T-helper 1 cell treated with Interleukin-12 subunit alpha and Interleukin-12 subunit beta and Interleukin-4 antibody, amounts not matched to agents 30 μg/mL and 1 μg/mL, for 36 hours (primary cell): ENCODE data around the gene CPSF2.

Experiments used
- H3K27ac Mint-ChIP-seq: one replicate; pipeline ENCODE4 v1.8.0; 2021; ENCODE audit warnings: mild to moderate bottlenecking, mixed read lengths
- H3K27me3 Mint-ChIP-seq: one replicate; pipeline ENCODE4 v1.8.0; 2021; ENCODE audit warnings: low read depth, mixed read lengths
- H3K36me3 Mint-ChIP-seq: one replicate; pipeline ENCODE4 v1.8.0; 2021; ENCODE audit warnings: low read depth, mixed read lengths
- H3K4me1 Mint-ChIP-seq: one replicate; pipeline ENCODE4 v1.8.0; 2021; ENCODE audit warnings: low read depth, mixed read lengths
- H3K4me3 Mint-ChIP-seq: one replicate; pipeline ENCODE4 v1.8.0; 2021; ENCODE audit warnings: mild to moderate bottlenecking, moderate library complexity, mixed read lengths
- H3K9me3 Mint-ChIP-seq: one replicate; pipeline ENCODE4 v1.8.0; 2021; ENCODE audit warnings: mixed read lengths

The CPSF2 gene

DNA sequence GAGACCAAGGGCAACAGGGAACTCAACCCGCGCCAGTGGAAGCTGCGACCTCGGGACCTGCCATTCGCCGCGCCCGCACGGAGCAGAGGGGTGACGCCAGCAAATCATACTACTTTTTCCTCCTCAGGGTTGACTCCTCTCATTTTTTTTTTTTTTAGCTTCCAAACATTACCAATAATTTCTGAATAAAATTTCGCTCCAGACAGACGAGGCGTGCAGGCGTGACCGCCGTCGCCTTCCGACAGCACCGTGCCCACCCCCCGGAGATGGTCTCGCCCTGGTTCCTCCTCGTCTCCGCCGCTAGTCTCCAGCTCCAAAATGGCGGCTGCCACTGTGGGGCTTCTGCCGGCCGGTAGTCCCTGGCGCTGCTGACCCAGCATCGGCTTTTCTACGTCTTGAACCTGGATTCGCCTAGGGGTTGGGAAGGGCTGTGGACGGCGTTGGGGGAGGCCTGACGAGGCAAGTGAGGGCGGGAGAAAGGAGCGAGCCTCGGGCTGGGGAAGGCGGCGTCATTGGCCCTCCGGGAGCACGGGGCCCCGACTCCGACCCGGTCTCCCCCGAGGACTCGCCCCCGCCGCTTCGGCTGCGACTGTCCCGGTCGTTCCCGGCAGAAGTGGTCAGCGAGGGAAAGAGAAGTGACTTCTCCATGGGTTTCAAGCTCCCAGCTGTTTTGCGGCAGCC, at the start of gene CPSF2, which contains the start of gene NDUFB1:
CPSF2 (plus strand) TSS at position 300 of the 681 bp plus-strand sequence. CDS start 9,016 bp downstream, outside the sequence.
NDUFB1 (minus strand) TSS at position 37 of the 681 bp plus-strand sequence. CDS start 4,069 bp downstream, outside the sequence.
- Mint-ChIP-seq H3K27me3 (no peaks in the 10 kb centered on the region), H3K4me3 (peak within 1 kb of the TSS; percentile 96), H3K9me3 (no peaks in the 10 kb centered on the region), H3K27ac (peak within 1 kb of the TSS; percentile 99), H3K36me3 (peaks cover 19% of the 10 kb centered on the region), H3K4me1 (peaks cover 30% of the 10 kb centered on the region)

- H3K36me3 Mint-ChIP-seq, result peaks cover 6% of the 10 kb centered on the region
- H3K4me1 Mint-ChIP-seq, result no peaks in the 10 kb centered on the region
- H3K4me3 Mint-ChIP-seq, result no peak overlapping the region
- H3K27me3 Mint-ChIP-seq, result no peaks in the 10 kb centered on the region
- no peaks in the 10 kb centered on the region for H3K9me3 Mint-ChIP-seq
- H3K27ac Mint-ChIP-seq, result no peak overlapping the region
Measured at GRCh38 chr14:92074555-92074954, 47.2 kb upstream of the CPSF2 start.

- no peaks in the 10 kb centered on the region for H3K4me1 Mint-ChIP-seq
- H3K27me3 Mint-ChIP-seq, result no peaks in the 10 kb centered on the region
- H3K4me3 Mint-ChIP-seq, result no peak overlapping the region
- no peak overlapping the region for H3K27ac Mint-ChIP-seq
- peaks cover 19% of the 10 kb centered on the region for H3K36me3 Mint-ChIP-seq
- H3K9me3 Mint-ChIP-seq, result no peaks in the 10 kb centered on the region
Measured at GRCh38 chr14:92088494-92088893, 33.3 kb upstream of the CPSF2 start.

- Mint-ChIP-seq H3K27ac (no peak overlapping the region), H3K36me3 (peaks cover 10% of the 10 kb centered on the region), H3K4me3 (no peak overlapping the region), H3K4me1 (no peaks in the 10 kb centered on the region), H3K27me3 (no peaks in the 10 kb centered on the region), H3K9me3 (no peaks in the 10 kb centered on the region)
Measured at GRCh38 chr14:92093320-92093719, 28.4 kb upstream of the CPSF2 start.

GRCh38 chr14:92099802-92100201, 22.0 kb upstream of the CPSF2 start:
- Mint-ChIP-seq H3K9me3 (no peaks in the 10 kb centered on the region), H3K4me3 (no peak overlapping the region), H3K27me3 (no peaks in the 10 kb centered on the region), H3K36me3 (peaks cover 4% of the 10 kb centered on the region), H3K27ac (no peak overlapping the region), H3K4me1 (peaks cover 17% of the 10 kb centered on the region)

- H3K9me3 Mint-ChIP-seq, result no peaks in the 10 kb centered on the region
- H3K36me3 Mint-ChIP-seq, result peaks cover 2% of the 10 kb centered on the region
- H3K27me3 Mint-ChIP-seq, result no peaks in the 10 kb centered on the region
- H3K4me1 Mint-ChIP-seq, result peaks cover 28% of the 10 kb centered on the region
- no peak overlapping the region for H3K4me3 Mint-ChIP-seq
- no peak overlapping the region for H3K27ac Mint-ChIP-seq
Measured at GRCh38 chr14:92103363-92103989, 18.3 kb upstream of the CPSF2 start.

GRCh38 chr14:92105073-92105892, 16.5 kb upstream of the CPSF2 start:
- peak overlapping the region; percentile 88 for H3K27ac Mint-ChIP-seq
- no peaks in the 10 kb centered on the region for H3K27me3 Mint-ChIP-seq
- H3K4me1 Mint-ChIP-seq, result peaks cover 22% of the 10 kb centered on the region
- H3K36me3 Mint-ChIP-seq, result peaks cover 2% of the 10 kb centered on the region
- peak overlapping the region; percentile 94 for H3K4me3 Mint-ChIP-seq
- no peaks in the 10 kb centered on the region for H3K9me3 Mint-ChIP-seq

- H3K9me3 Mint-ChIP-seq, result no peaks in the 10 kb centered on the region
- H3K4me1 Mint-ChIP-seq, result peaks cover 20% of the 10 kb centered on the region
- H3K27me3 Mint-ChIP-seq, result no peaks in the 10 kb centered on the region
- peaks cover 2% of the 10 kb centered on the region for H3K36me3 Mint-ChIP-seq
- H3K4me3 Mint-ChIP-seq, result peak overlapping the region; percentile 94
- peak overlapping the region; percentile 88 for H3K27ac Mint-ChIP-seq
Measured at GRCh38 chr14:92105893-92106142, 16.0 kb upstream of the CPSF2 start.

DNA sequence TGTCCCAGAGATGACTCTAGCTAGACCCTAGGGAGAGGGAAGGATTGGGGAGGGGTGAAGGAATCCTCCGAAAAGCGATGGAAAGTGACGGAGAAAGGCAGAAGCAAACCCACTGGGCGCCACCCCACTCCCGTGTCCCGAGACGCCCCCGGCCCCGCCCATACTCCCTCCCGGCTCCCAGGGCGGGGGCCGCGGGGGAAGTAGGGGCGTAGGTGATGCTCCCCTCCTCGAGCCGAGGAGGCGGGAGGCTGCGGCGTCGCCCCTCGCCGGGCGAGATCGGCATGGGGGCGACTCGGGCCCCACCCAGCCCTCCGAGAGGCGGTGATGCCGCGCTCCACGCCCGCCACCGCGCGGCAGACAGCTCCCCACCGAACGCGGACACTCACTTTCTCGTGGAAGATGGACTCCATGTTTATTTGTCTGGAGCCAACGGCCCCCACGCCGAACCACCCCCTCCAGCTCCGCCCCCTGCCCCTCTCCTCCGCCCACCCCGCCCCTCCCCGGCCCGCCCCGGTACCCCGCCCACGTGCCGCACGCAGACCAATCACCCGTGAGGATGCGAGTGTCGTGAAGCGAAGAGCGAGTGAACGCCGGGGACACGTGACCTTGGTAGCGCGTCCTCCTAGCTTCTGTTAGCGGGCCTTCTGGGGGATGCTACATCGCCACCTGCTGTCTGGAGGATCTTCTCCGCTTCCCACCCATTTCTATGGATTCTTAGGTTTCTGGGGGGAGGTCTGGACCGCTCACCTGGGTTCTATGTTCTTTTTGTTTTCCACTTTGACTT, 15.4 kb upstream of the CPSF2 start, which contains the start of gene ATXN3:
ATXN3 (minus strand) TSS at position 440 of the 784 bp plus-strand sequence; CDS start at position 410, 30 bp downstream.
- H3K4me3 Mint-ChIP-seq, result peak within 1 kb of the TSS; percentile 94
- peak within 1 kb of the TSS; percentile 88 for H3K27ac Mint-ChIP-seq
- peaks cover 20% of the 10 kb centered on the region for H3K4me1 Mint-ChIP-seq
- H3K9me3 Mint-ChIP-seq, result no peaks in the 10 kb centered on the region
- peaks cover 2% of the 10 kb centered on the region for H3K36me3 Mint-ChIP-seq
- no peaks in the 10 kb centered on the region for H3K27me3 Mint-ChIP-seq

- Mint-ChIP-seq H3K4me1 (peaks cover 13% of the 10 kb centered on the region), H3K36me3 (no peaks in the 10 kb centered on the region), H3K9me3 (no peaks in the 10 kb centered on the region), H3K27me3 (no peaks in the 10 kb centered on the region), H3K27ac (no peak overlapping the region), H3K4me3 (no peak overlapping the region)
Measured at GRCh38 chr14:92108345-92109254, 13.2 kb upstream of the CPSF2 start.

- no peak overlapping the region for H3K27ac Mint-ChIP-seq
- no peak overlapping the region for H3K4me3 Mint-ChIP-seq
- H3K4me1 Mint-ChIP-seq, result peaks cover 12% of the 10 kb centered on the region
- no peaks in the 10 kb centered on the region for H3K27me3 Mint-ChIP-seq
- no peaks in the 10 kb centered on the region for H3K9me3 Mint-ChIP-seq
- H3K36me3 Mint-ChIP-seq, result no peaks in the 10 kb centered on the region
Measured at GRCh38 chr14:92109490-92109889, 12.3 kb upstream of the CPSF2 start.

- H3K27me3 Mint-ChIP-seq, result no peaks in the 10 kb centered on the region
- peak overlapping the region; percentile 96 for H3K4me3 Mint-ChIP-seq
- no peaks in the 10 kb centered on the region for H3K9me3 Mint-ChIP-seq
- peaks cover 31% of the 10 kb centered on the region for H3K4me1 Mint-ChIP-seq
- peak overlapping the region; percentile 99 for H3K27ac Mint-ChIP-seq
- H3K36me3 Mint-ChIP-seq, result peaks cover 22% of the 10 kb centered on the region
Measured at GRCh38 chr14:92121207-92121669, 531 bp upstream of the CPSF2 start.

DNA sequence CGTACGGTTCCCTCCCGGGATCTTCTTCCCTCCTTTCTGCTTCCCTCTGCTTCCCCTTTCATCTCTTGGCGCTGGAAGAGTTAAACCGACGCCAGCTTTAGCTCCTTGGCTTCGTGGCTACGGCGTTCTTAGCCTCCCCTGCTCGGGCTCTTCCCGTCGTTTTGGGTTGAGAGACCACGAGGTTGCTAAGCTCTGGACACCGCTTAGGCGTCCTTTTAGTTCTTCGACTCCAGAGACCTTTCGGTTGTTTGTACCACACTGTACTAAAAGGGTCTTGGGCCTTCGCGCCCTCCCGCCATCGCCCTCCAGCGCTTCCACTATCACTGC, 545 bp downstream of the CPSF2 start:
- peak overlapping the region; percentile 96 for H3K4me3 Mint-ChIP-seq
- peaks cover 34% of the 10 kb centered on the region for H3K4me1 Mint-ChIP-seq
- H3K36me3 Mint-ChIP-seq, result peaks cover 22% of the 10 kb centered on the region

More for the DNA sequence above, 545 bp downstream of the CPSF2 start:
- Mint-ChIP-seq H3K27me3 (no peaks in the 10 kb centered on the region), H3K27ac (peak overlapping the region; percentile 99), H3K9me3 (no peaks in the 10 kb centered on the region)
